GM18951 (cell line): ENCODE data around the gene KCNQ5.
"Not testable (repeated sequence)": the region's sequence is repeated elsewhere in the genome, so short reads cannot be mapped to it uniquely, and the experiment has no call there.

Source experiments
- POLR2A ChIP-seq: IDR thresholded peaks from 4 replicates; pipeline ENCODE4 v1.6.1; 2011; ENCODE audit warnings: mild to moderate bottlenecking; ENCODE audit not compliant: insufficient read length, insufficient read depth; ENCODE audit errors: extremely low read depth
- in situ Hi-C: fragments of 300-500 bp; cut with MboI; formaldehyde crosslinking; loops from one replicate; pipeline ENCODE4 v1.12.0; 2022; ENCODE audit warnings: low sequenced_read_pairs, mixed read lengths, inconsistent platforms; ENCODE audit not compliant: unreplicated experiment

The KCNQ5 gene

DNA sequence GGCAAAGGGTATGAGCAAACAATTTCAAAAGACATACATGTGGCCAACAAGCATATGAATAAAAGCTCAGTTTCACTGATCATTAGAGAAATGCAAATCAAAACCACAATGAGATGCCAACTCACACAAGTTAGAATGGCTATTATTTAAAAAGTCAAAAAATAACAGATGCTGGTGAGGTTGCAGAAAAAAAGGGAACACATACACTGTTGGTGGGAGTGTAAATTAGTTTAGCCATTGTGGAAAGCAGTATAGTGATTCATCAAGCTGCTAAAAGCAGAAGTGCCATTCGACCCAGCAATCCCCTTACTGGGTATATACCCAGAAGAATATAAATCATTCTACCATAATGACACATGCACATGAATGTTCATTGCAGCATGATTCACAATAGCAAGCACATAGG lies 610.1 kb downstream of the KCNQ5 start:
- no peak for TF ChIP-seq POLR2A
- in situ Hi-C loops: no loop called here

DNA sequence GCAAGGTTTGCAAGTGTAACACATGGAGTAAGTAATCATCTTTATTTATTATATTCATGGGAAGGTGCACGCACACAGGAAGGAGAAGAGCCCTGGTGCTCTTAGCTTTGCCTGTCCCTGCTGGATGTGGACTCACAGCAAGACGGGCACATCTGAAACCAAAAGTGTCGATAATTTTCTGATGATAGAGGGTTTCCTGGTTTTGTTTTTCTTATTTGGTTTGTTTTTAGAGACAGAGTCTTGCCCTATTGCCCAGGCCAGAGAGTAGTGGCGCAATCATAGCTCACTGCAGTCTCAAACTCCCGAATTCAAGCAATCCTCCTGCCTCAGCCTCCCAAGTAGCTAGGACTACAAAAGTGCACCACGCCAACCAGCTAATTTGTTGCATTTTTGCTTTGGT lies 611.2 kb downstream of the KCNQ5 start:
- in situ Hi-C loops: no loop called here
- no peak for TF ChIP-seq POLR2A

DNA sequence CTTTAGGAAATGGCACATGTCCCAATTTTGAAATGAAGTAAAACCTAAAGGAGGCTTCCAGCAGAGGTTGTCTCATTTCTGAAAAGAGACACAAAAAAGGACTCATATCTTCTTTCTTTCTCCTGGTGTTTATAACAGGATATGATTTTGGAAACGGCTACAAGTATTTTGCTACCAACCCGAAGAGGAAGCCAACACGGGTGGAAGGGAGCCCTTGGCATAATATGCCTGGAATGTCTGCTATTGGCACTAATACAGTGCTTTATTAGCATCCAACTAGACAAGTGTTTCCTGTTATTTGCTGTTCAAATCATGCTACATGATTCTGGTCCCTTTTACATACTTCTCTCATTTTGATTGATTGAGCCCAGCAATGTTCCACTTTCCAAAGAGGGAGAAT lies 612.1 kb downstream of the KCNQ5 start:
- in situ Hi-C loops: not testable (repeated sequence)

DNA sequence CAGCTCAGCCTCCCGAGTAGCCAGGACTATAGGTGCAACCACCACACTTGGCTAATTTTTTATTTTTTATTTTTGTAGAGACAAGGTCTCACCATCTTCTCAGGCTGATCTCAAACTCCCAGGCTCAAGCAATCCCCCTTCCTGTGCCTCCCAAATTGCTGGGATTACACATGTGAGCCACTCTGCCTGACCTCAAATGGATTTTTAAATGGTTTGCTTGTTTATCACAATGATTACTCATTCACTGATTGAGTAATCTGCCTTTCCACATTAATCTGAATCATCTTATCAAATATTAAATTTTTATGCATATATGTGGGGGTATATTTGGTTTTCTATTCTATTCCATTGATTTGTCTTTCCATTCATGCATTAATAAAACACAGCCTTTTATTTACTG lies 612.9 kb downstream of the KCNQ5 start:
- in situ Hi-C loops: no loop called here
- TF ChIP-seq POLR2A: no peak

DNA sequence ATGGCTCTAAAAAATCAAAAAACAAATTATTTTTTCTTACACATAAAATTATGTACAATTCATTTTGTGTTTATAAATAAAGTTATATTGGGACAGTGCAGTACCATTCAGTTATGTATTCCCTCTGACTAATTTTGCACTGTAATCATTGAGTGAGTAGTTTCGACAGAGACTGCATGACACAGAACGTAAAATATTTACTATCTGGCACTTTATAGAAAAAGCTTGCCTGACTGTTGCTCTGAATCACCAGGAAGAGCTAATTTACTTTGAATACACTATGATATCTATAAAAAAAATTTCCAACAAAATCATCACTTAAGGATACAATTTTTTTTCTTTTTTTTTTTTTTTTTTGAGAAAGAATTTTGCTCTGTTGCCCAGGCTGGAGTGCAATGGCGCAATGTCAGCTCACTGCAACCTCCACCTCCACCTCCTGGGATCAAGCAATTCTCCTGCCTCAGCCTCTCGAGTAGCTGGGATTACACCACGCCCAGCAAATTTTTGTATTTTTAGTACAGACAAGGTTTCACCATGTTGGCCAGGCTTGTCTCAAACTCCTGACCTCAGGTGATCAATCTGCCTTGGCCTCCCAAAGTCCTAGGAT lies 614.4 kb downstream of the KCNQ5 start:
- in situ Hi-C loops: no loop called here
- TF ChIP-seq POLR2A: no peak

DNA sequence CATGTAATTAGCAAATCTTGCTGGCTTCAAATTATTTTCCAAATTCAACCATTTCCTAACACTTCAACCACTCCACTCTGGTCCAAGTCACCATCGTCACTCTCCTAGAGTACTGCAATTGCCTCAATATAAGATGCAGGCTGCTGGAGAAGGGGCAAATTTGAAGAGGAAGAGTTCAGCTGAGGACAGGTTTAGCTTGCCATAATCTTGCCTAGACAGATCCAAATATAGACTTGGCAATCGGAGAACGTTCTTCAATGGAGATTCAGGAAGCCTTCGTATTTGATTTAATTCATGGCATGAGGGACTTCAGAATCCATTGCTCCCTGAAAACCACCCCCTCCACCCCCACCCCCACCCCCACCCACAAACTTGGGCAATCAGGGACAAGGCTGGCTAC lies 618.9 kb downstream of the KCNQ5 start:
- in situ Hi-C loops: no loop called here
- no peak for TF ChIP-seq POLR2A

DNA sequence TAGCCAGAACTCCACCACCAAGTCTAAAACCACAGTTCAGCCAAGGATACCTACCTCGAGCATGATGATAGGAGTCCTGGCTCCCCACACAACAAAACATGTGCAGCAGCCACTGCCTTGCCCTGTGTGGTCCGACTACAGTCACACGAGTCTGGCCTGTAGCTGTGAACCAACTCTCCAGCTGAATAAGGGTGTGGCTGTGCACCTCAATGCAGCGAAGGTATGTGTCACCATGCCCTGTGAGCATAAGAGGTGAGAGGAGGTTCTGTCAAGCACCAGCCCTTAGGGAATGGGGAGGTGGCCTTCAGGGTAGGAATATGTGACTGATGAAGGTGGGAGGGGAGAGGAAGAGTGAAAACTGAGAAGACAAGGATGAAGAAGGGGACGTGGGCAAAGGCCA lies 620.1 kb downstream of the KCNQ5 start:
- in situ Hi-C loops: no loop called here
- TF ChIP-seq POLR2A: no peak
